Measurements from ENCODE around the gene ABCA5. TPM values are rescaled to one million over a fixed set of nuclear protein-coding genes. Genes with fewer than 3 reads are reported as not detected.

ABCA5 gene
- total and polyA plus RNA-seq, 2 donors (not counting 3 experiments of a cell fraction or from before 2014, with no cell fraction given) = 9.3 to 23.2 TPM

- ChIA-PET POLR2A (no interaction called here), CTCF (interaction anchor here (6.9 kb wide), 1 partner anchor 186 kb away, joined by 190 read pairs; no protein-coding TSS in a partner anchor)
- TF ChIP-seq EZH2 (IDR thresholded peaks at IDR 0.05; ENCODE audit: borderline replicate concordance, low read depth, low read length, severe bottlenecking) (no peak), POLR2AphosphoS5 (IDR thresholded peaks at IDR 0.05; ENCODE audit: insufficient read depth, low read depth, low read length) (no peak), JUN (IDR thresholded peaks at IDR 0.05; ENCODE audit: borderline replicate concordance, insufficient read depth, insufficient read length, low read depth) (no peak), FOS (IDR thresholded peaks at IDR 0.05; ENCODE audit: borderline replicate concordance, insufficient read depth, low read length) (no peak), GATA2 (IDR thresholded peaks at IDR 0.05; ENCODE audit: insufficient read depth, insufficient read length, low read depth, low read length) (no peak), POLR2A (IDR thresholded peaks at IDR 0.05; ENCODE audit: low read depth, low read length) (no peak), MYC (IDR thresholded peaks at IDR 0.05; ENCODE audit: low read depth, low read length) (no peak)
- TF ChIP-seq, protein P1, sequence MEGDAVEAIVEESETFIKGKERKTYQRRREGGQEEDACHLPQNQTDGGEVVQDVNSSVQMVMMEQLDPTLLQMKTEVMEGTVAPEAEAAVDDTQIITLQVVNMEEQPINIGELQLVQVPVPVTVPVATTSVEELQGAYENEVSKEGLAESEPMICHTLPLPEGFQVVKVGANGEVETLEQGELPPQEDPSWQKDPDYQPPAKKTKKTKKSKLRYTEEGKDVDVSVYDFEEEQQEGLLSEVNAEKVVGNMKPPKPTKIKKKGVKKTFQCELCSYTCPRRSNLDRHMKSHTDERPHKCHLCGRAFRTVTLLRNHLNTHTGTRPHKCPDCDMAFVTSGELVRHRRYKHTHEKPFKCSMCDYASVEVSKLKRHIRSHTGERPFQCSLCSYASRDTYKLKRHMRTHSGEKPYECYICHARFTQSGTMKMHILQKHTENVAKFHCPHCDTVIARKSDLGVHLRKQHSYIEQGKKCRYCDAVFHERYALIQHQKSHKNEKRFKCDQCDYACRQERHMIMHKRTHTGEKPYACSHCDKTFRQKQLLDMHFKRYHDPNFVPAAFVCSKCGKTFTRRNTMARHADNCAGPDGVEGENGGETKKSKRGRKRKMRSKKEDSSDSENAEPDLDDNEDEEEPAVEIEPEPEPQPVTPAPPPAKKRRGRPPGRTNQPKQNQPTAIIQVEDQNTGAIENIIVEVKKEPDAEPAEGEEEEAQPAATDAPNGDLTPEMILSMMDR (IDR thresholded peaks at IDR 0.05; ENCODE audit: extremely low read depth in 1 of 2, insufficient read depth in 1 of 2, low read depth in 1 of 2, low read length in 2 of 2) = no peak
- TF ChIP-seq, protein P2, sequence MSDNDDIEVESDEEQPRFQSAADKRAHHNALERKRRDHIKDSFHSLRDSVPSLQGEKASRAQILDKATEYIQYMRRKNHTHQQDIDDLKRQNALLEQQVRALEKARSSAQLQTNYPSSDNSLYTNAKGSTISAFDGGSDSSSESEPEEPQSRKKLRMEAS (IDR thresholded peaks at IDR 0.05; ENCODE audit: insufficient read depth, insufficient read length) = no peak
- DNase-seq (ENCODE audit: low read depth, low spot score) (no peak), FAIRE-seq (no peak)
- H3K79me2 ChIP-seq (ENCODE audit: control insufficient read depth, insufficient read depth, low read length) = no peaks in the 10 kb centered on the region
- intact Hi-C loops (cut with micrococcal nuclease) = no loop called here
- H3K36me3 ChIP-seq (ENCODE audit: control insufficient read depth in 2 of 2, extremely low read depth in 1 of 2, insufficient read depth in 2 of 2, low read length in 2 of 2) = no peaks in the 10 kb centered on the region
- no peaks in the 10 kb centered on the region for H3K9me3 ChIP-seq (replicated peaks; ENCODE audit: control insufficient read depth, insufficient read depth, low read length)
- H3K9ac ChIP-seq (replicated peaks; ENCODE audit: extremely low read depth, insufficient read depth, low read length) = no peak overlapping the region
- no TSS peak for BruUV-seq (replicated peaks)
- H4K20me1 ChIP-seq (replicated peaks; ENCODE audit: control insufficient read depth, extremely low read depth, insufficient read depth, low read length) = no peaks in the 10 kb centered on the region
- dilution Hi-C loops (cut with MboI; ENCODE audit: extremely low pct_ligation_motif_present, low sequenced_read_pairs) = no loop called here
- no peaks in the 10 kb centered on the region for H3K4me1 ChIP-seq (ENCODE audit: control insufficient read depth, extremely low read depth, insufficient read depth, low read length)
- H3K27ac ChIP-seq (ENCODE audit: insufficient read depth, low read depth, low read length) = no peak overlapping the region
- H3K27me3 ChIP-seq (ENCODE audit: control insufficient read depth in 2 of 2, insufficient read depth in 2 of 2, low read length in 2 of 2) = no peaks in the 10 kb centered on the region
- H3K4me3 ChIP-seq (replicated peaks in 1 of 3; ENCODE audit: insufficient read depth in 1 of 3, low read depth in 1 of 3, low read length in 3 of 3) = no peak overlapping the region
- no peak overlapping the region for H2AFZ ChIP-seq (ENCODE audit: low read depth, low read length)
- H3K9me1 ChIP-seq (replicated peaks; ENCODE audit: control insufficient read depth, extremely low read depth, insufficient read depth, low read length) = no peaks in the 10 kb centered on the region
- no peak overlapping the region for H3K4me2 ChIP-seq (ENCODE audit: insufficient read depth, low read length)
Observed at GRCh38 chr17:69336996-69337395, 10.1 kb upstream of the ABCA5 start.
